ENCODE results near the gene NKAIN2.
"Not testable (repeated sequence)": the region's sequence is repeated elsewhere in the genome, so short reads cannot be mapped to it uniquely, and the experiment has no call there.

Gene NKAIN2

GRCh38 chr6:123895346-123895745, 91.7 kb downstream of the NKAIN2 start:
- no peak for DNase-seq (ENCODE audit: low read depth in 2 of 2)

GRCh38 chr6:123895806-123896205, 92.1 kb downstream of the NKAIN2 start:
- DNase-seq (ENCODE audit: low read depth in 2 of 2): no peak

GRCh38 chr6:123896869-123897268, 93.2 kb downstream of the NKAIN2 start:
- DNase-seq (ENCODE audit: low read depth in 2 of 2): no peak

GRCh38 chr6:123897965-123898364, 94.3 kb downstream of the NKAIN2 start:
- DNase-seq (ENCODE audit: low read depth in 2 of 2): no peak

- DNase-seq (ENCODE audit: low read depth in 2 of 2): no peak
Observed at GRCh38 chr6:123898665-123899064, 95.0 kb downstream of the NKAIN2 start.

- no peak for DNase-seq (ENCODE audit: low read depth in 2 of 2)
Observed at GRCh38 chr6:123899745-123900144, 96.1 kb downstream of the NKAIN2 start.

- no peak for DNase-seq (ENCODE audit: low read depth in 2 of 2)
Observed at GRCh38 chr6:123901436-123901835, 97.8 kb downstream of the NKAIN2 start.

- no peak for DNase-seq (ENCODE audit: low read depth in 2 of 2)
Observed at GRCh38 chr6:123902738-123903313, 99.2 kb downstream of the NKAIN2 start.

- no peak for DNase-seq (ENCODE audit: low read depth in 2 of 2)
Observed at GRCh38 chr6:123904228-123904627, 100.6 kb downstream of the NKAIN2 start.

GRCh38 chr6:123908797-123909196, 105.1 kb downstream of the NKAIN2 start:
- DNase-seq (ENCODE audit: low read depth in 2 of 2): no peak

GRCh38 chr6:123909989-123910388, 106.3 kb downstream of the NKAIN2 start:
- DNase-seq (ENCODE audit: low read depth in 2 of 2): no peak

GRCh38 chr6:123913863-123914262, 110.2 kb downstream of the NKAIN2 start:
- no peak for DNase-seq (ENCODE audit: low read depth in 2 of 2)

- DNase-seq (ENCODE audit: low read depth in 2 of 2): not testable (repeated sequence)
Observed at GRCh38 chr6:123923379-123923778, 119.7 kb downstream of the NKAIN2 start.

GRCh38 chr6:123925350-123925749, 121.7 kb downstream of the NKAIN2 start:
- DNase-seq (ENCODE audit: low read depth in 2 of 2): no peak

- DNase-seq (ENCODE audit: low read depth in 2 of 2): no peak
Observed at GRCh38 chr6:123925842-123926399, 122.3 kb downstream of the NKAIN2 start.

GRCh38 chr6:123928529-123928928, 124.9 kb downstream of the NKAIN2 start:
- DNase-seq (ENCODE audit: low read depth in 2 of 2): no peak

- DNase-seq (ENCODE audit: low read depth in 2 of 2): no peak
Observed at GRCh38 chr6:123931928-123932327, 128.3 kb downstream of the NKAIN2 start.

GRCh38 chr6:123940551-123940950, 136.9 kb downstream of the NKAIN2 start:
- no peak for DNase-seq (ENCODE audit: low read depth in 2 of 2)

GRCh38 chr6:123941855-123942254, 138.2 kb downstream of the NKAIN2 start:
- no peak for DNase-seq (ENCODE audit: low read depth in 2 of 2)

GRCh38 chr6:123945386-123945785, 141.7 kb downstream of the NKAIN2 start:
- no peak for DNase-seq (ENCODE audit: low read depth in 2 of 2)

- DNase-seq (ENCODE audit: low read depth in 2 of 2): no peak
Observed at GRCh38 chr6:123953920-123954319, 150.3 kb downstream of the NKAIN2 start.

GRCh38 chr6:123956492-123957139, 153.0 kb downstream of the NKAIN2 start:
- no peak for DNase-seq (ENCODE audit: low read depth in 2 of 2)

- no peak for DNase-seq (ENCODE audit: low read depth in 2 of 2)
Observed at GRCh38 chr6:123962508-123962907, 158.8 kb downstream of the NKAIN2 start.
